ENCODE data around the gene BPI.

The BPI gene

DNA sequence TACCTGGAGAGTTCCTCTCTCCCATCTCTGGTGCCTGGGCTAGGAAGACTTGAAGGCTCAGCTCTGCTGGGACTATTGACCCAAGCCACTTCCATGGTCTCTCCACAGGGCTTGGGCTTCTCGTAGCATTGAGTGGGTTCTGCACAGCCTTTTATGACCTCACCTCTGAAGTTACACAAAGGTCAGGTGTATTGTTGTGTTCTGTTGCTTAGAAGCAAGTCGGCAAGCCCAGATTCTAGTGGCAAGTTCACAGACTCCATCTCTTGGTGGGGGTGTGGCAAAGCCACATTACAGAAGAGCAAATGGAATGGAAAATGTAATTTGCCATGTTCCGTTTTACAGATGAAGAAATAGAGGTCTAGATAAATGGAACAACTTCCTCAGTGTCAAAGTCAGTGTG is 13.5 kb downstream of the BPI start:
- H3K27ac ChIP-seq (replicated peaks) = no peak overlapping the region
- DNase-seq (ENCODE audit: low read depth in 1 of 2, low spot score in 1 of 2) = no peak
- TF ChIP-seq SPI1 (IDR thresholded peaks at IDR 0.05; ENCODE audit: borderline replicate concordance, low read depth) (no peak), POLR2AphosphoS5 (IDR thresholded peaks at IDR 0.05; ENCODE audit: low read depth) (no peak), GABPA (IDR thresholded peaks at IDR 0.05; ENCODE audit: low read depth) (no peak)
- TF ChIP-seq, protein P1, sequence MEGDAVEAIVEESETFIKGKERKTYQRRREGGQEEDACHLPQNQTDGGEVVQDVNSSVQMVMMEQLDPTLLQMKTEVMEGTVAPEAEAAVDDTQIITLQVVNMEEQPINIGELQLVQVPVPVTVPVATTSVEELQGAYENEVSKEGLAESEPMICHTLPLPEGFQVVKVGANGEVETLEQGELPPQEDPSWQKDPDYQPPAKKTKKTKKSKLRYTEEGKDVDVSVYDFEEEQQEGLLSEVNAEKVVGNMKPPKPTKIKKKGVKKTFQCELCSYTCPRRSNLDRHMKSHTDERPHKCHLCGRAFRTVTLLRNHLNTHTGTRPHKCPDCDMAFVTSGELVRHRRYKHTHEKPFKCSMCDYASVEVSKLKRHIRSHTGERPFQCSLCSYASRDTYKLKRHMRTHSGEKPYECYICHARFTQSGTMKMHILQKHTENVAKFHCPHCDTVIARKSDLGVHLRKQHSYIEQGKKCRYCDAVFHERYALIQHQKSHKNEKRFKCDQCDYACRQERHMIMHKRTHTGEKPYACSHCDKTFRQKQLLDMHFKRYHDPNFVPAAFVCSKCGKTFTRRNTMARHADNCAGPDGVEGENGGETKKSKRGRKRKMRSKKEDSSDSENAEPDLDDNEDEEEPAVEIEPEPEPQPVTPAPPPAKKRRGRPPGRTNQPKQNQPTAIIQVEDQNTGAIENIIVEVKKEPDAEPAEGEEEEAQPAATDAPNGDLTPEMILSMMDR (IDR thresholded peaks at IDR 0.05; ENCODE audit: insufficient read depth, low read length) = no peak
- TF ChIP-seq, protein P2, sequence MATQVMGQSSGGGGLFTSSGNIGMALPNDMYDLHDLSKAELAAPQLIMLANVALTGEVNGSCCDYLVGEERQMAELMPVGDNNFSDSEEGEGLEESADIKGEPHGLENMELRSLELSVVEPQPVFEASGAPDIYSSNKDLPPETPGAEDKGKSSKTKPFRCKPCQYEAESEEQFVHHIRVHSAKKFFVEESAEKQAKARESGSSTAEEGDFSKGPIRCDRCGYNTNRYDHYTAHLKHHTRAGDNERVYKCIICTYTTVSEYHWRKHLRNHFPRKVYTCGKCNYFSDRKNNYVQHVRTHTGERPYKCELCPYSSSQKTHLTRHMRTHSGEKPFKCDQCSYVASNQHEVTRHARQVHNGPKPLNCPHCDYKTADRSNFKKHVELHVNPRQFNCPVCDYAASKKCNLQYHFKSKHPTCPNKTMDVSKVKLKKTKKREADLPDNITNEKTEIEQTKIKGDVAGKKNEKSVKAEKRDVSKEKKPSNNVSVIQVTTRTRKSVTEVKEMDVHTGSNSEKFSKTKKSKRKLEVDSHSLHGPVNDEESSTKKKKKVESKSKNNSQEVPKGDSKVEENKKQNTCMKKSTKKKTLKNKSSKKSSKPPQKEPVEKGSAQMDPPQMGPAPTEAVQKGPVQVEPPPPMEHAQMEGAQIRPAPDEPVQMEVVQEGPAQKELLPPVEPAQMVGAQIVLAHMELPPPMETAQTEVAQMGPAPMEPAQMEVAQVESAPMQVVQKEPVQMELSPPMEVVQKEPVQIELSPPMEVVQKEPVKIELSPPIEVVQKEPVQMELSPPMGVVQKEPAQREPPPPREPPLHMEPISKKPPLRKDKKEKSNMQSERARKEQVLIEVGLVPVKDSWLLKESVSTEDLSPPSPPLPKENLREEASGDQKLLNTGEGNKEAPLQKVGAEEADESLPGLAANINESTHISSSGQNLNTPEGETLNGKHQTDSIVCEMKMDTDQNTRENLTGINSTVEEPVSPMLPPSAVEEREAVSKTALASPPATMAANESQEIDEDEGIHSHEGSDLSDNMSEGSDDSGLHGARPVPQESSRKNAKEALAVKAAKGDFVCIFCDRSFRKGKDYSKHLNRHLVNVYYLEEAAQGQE (IDR thresholded peaks at IDR 0.05; ENCODE audit: insufficient replicate concordance, low read depth) = no peak
- H3K27me3 ChIP-seq (ENCODE audit: insufficient read depth, poor library complexity, severe bottlenecking) = no peaks in the 10 kb centered on the region
- H3K4me3 ChIP-seq (replicated peaks; ENCODE audit: insufficient read depth, low read length) = no peak overlapping the region

DNA sequence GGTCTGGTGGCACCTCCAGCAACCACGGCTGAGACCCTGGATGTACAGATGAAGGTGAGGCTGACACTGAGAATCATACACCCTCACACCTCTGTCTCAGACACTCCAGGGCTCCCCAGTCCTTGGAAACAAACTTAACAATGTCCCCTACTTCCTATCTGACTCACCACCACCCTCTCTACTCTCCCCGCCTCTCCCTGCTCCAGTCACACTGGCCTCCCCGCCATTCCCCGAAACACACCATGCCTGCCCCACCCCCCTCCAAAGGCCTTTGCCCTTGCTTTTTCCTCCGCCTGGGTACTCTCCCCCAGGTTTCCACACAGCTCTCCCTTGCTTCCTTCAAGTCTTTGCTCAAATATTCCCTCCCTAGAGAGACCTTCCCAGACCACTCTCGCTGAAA is 16.3 kb downstream of the BPI start:
- H3K4me3 ChIP-seq (replicated peaks; ENCODE audit: insufficient read depth, low read length) = no peak overlapping the region

GRCh38 chr20:38321959-38322598 is 18.1 kb downstream of the BPI start:
- no peak overlapping the region for H3K27ac ChIP-seq (replicated peaks)
- no peak overlapping the region for H3K4me3 ChIP-seq (replicated peaks; ENCODE audit: insufficient read depth, low read length)
- TF ChIP-seq GABPA (IDR thresholded peaks at IDR 0.05; ENCODE audit: low read depth) = no peak
- no peak for TF ChIP-seq SPI1 (IDR thresholded peaks at IDR 0.05; ENCODE audit: borderline replicate concordance, low read depth)
- TF ChIP-seq, protein P1 (IDR thresholded peaks at IDR 0.05; ENCODE audit: insufficient read depth, low read length) = peak; percentile 73
- peak in 1 of 2 experiments; percentile 45 for DNase-seq (ENCODE audit: low read depth in 1 of 2, low spot score in 1 of 2)
- H3K27me3 ChIP-seq (ENCODE audit: insufficient read depth, poor library complexity, severe bottlenecking) = no peaks in the 10 kb centered on the region

More for the DNA sequence above, 16.3 kb downstream of the BPI start:
- no peak overlapping the region for H3K27ac ChIP-seq (replicated peaks)
- TF ChIP-seq, protein P2 (IDR thresholded peaks at IDR 0.05; ENCODE audit: insufficient replicate concordance, low read depth) = no peak
- no peak for TF ChIP-seq POLR2AphosphoS5 (IDR thresholded peaks at IDR 0.05; ENCODE audit: low read depth)
- TF ChIP-seq SPI1 (IDR thresholded peaks at IDR 0.05; ENCODE audit: borderline replicate concordance, low read depth) = no peak
- TF ChIP-seq, protein P1 (IDR thresholded peaks at IDR 0.05; ENCODE audit: insufficient read depth, low read length) = no peak
- no peak for DNase-seq (ENCODE audit: low read depth in 1 of 2, low spot score in 1 of 2)
- no peaks in the 10 kb centered on the region for H3K27me3 ChIP-seq (ENCODE audit: insufficient read depth, poor library complexity, severe bottlenecking)

DNA sequence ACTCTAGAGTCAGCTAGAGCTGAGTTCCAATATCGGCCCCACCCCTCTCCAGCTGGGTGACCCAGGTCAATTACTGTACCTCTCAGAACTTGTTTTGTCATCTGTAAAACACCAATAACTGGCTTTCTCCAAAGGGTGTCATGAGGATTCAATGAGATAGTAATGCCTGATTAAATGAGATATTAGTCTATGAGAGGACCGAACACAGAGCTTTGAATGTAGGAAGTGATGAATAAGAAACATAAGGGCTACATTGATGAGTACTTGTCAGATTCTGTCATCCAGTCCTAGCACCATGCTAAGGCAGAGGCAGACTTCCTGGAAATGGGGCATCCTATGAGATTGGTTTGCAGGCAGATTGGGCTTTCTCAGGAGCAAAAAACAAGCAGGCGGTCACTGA is 20.2 kb downstream of the BPI start:
- TF ChIP-seq SPI1 (IDR thresholded peaks at IDR 0.05; ENCODE audit: borderline replicate concordance, low read depth) (no peak), GABPA (IDR thresholded peaks at IDR 0.05; ENCODE audit: low read depth) (no peak), POLR2AphosphoS5 (IDR thresholded peaks at IDR 0.05; ENCODE audit: low read depth) (no peak)
- TF ChIP-seq, protein P1 (IDR thresholded peaks at IDR 0.05; ENCODE audit: insufficient read depth, low read length) = no peak
- TF ChIP-seq, protein P2 (IDR thresholded peaks at IDR 0.05; ENCODE audit: insufficient replicate concordance, low read depth) = no peak
- H3K27ac ChIP-seq (replicated peaks) = no peak overlapping the region
- no peak overlapping the region for H3K4me3 ChIP-seq (replicated peaks; ENCODE audit: insufficient read depth, low read length)
- no peaks in the 10 kb centered on the region for H3K27me3 ChIP-seq (ENCODE audit: insufficient read depth, poor library complexity, severe bottlenecking)
- DNase-seq (ENCODE audit: low read depth in 1 of 2, low spot score in 1 of 2) = no peak

Measured in HL-60 (cell line).